Choroid plexus epithelial cell (primary cell): ENCODE results near the gene PIGC.

Source experiments
- DNase-seq: peaks from one replicate; pipeline ENCODE4 v3.0.0-alpha.2; 2010; ENCODE audit warnings: low read depth
- H3K4me3 ChIP-seq: 2 replicates; pipeline ENCODE4 v1.5.1; 2011; ENCODE audit warnings: low read depth, mild to moderate bottlenecking, control low read depth, low read length, moderate library complexity
- TF ChIP-seq, protein P1 (sequence below): conservative IDR thresholded peaks from 2 replicates; pipeline ENCODE4 v1.5.1; 2011; ENCODE audit warnings: low read depth, mild to moderate bottlenecking, control low read depth, inconsistent platforms, low read length, moderate library complexity

The PIGC gene

GRCh38 chr1:172397633-172398032 lies 46.2 kb downstream of the PIGC start:
- TF ChIP-seq, protein P1, sequence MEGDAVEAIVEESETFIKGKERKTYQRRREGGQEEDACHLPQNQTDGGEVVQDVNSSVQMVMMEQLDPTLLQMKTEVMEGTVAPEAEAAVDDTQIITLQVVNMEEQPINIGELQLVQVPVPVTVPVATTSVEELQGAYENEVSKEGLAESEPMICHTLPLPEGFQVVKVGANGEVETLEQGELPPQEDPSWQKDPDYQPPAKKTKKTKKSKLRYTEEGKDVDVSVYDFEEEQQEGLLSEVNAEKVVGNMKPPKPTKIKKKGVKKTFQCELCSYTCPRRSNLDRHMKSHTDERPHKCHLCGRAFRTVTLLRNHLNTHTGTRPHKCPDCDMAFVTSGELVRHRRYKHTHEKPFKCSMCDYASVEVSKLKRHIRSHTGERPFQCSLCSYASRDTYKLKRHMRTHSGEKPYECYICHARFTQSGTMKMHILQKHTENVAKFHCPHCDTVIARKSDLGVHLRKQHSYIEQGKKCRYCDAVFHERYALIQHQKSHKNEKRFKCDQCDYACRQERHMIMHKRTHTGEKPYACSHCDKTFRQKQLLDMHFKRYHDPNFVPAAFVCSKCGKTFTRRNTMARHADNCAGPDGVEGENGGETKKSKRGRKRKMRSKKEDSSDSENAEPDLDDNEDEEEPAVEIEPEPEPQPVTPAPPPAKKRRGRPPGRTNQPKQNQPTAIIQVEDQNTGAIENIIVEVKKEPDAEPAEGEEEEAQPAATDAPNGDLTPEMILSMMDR = no peak
- no peak overlapping the region for H3K4me3 ChIP-seq
- DNase-seq = no peak

DNA sequence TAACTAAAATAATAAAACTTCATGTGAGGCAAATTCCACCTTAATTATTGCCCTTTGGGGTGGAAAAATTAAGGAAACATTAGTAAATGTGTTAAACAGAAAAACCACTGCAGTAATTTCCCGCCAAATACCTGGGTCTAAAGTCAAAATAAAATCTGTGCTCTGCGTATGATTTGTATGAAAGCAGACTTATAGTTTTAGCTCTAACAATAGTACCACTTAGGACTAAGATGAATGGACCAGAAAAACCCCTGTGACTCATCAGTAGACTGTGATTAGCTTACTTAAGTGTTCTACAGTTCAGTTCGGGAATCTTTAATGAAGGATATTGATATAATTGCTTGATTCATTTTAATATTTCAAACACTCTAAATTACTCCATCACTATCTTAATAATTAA lies 46.6 kb downstream of the PIGC start:
- TF ChIP-seq, protein P1 = no peak
- no peak overlapping the region for H3K4me3 ChIP-seq
- DNase-seq = peak; percentile 59

DNA sequence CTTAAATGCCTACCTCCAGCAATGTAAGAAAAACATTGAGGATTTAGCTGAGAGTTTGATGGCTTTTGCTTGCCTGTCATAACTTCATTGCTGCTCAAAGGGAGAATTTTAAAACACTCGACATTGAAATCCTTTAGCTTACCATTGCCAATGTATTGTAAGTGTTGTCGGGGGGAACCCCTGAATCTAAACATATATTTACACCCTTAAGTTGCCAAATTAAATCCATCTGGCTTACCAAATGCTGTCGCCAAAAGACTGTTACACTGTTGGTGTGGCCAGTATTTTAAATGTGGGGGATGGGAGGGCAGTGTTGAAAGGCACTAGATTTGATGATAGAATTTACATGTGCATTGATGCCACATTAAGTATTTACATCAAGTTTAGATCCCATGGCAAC lies 48.3 kb downstream of the PIGC start:
- DNase-seq = no peak
- TF ChIP-seq, protein P1 = no peak
- no peak overlapping the region for H3K4me3 ChIP-seq

GRCh38 chr1:172394811-172395210 lies 49.1 kb downstream of the PIGC start:
- no peak for DNase-seq
- no peak overlapping the region for H3K4me3 ChIP-seq
- TF ChIP-seq, protein P1 = no peak

DNA sequence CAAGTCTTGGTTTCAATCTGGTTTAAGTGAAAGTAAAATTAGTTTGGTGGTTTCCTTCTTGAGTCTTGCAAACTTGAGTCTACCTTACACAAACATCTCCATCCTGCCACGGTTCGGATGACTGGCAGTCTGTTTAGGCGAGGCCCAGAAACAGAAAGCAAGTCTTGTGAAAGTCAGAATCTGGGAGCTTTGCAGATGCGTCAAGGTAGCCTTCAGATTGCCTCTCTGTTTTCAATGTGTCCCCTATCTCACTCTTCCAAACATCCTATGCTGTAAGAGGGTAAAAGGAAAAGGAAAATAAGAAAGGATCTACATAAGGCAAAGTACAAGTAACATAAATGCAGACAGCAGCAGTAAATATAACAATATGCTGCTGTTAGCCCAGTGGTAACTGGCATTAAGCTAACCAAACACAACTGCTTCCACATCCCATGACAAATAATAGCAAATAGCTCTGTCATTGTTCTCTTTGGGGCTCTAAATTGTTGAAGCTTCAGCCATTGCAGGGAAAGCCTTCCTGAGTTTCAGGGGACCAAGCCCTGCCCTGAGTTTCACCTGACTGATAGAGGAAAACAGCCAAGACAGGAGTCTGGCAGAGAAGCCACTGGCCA lies 49.6 kb downstream of the PIGC start:
- peak; percentile 50 for DNase-seq
- TF ChIP-seq, protein P1 = no peak
- H3K4me3 ChIP-seq = no peak overlapping the region

DNA sequence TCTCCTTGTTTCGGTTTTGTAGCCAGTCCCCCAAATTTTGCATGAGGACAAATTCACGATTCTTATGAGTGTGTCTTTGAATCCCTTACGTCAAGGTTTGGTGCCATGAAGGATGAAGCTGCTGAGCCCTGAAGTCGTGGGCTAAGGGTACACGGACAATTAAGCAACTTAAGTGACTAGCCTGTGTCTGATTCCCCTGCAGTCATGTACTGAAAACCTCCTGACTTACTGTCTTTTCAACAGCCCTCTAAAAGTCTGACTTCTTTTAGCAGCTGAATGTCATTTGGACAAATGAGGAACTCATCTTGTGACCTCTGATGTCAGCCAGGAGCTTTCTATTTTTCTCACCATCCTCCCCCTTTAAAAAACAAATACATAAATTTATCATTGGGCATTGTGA lies 50.5 kb downstream of the PIGC start:
- no peak overlapping the region for H3K4me3 ChIP-seq
- TF ChIP-seq, protein P1 = no peak
- no peak for DNase-seq

GRCh38 chr1:172391976-172392375 lies 51.9 kb downstream of the PIGC start:
- TF ChIP-seq, protein P1 = no peak
- H3K4me3 ChIP-seq = no peak overlapping the region
- DNase-seq = no peak
